HUDEP-2 (cell line): ENCODE results near the gene ENPEP.
"Not testable (repeated sequence)": the region's sequence is repeated elsewhere in the genome, so short reads cannot be mapped to it uniquely, and the experiment has no call there.

Source experiments
- DNase-seq, 76 experiments: peaks; one replicate each; lab custom pipeline; 2025; ENCODE audit not compliant: unreplicated experiment in 76 of 76; lab: John Stamatoyannopoulos, UW

ENPEP gene, protein sequence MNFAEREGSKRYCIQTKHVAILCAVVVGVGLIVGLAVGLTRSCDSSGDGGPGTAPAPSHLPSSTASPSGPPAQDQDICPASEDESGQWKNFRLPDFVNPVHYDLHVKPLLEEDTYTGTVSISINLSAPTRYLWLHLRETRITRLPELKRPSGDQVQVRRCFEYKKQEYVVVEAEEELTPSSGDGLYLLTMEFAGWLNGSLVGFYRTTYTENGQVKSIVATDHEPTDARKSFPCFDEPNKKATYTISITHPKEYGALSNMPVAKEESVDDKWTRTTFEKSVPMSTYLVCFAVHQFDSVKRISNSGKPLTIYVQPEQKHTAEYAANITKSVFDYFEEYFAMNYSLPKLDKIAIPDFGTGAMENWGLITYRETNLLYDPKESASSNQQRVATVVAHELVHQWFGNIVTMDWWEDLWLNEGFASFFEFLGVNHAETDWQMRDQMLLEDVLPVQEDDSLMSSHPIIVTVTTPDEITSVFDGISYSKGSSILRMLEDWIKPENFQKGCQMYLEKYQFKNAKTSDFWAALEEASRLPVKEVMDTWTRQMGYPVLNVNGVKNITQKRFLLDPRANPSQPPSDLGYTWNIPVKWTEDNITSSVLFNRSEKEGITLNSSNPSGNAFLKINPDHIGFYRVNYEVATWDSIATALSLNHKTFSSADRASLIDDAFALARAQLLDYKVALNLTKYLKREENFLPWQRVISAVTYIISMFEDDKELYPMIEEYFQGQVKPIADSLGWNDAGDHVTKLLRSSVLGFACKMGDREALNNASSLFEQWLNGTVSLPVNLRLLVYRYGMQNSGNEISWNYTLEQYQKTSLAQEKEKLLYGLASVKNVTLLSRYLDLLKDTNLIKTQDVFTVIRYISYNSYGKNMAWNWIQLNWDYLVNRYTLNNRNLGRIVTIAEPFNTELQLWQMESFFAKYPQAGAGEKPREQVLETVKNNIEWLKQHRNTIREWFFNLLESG

DNA sequence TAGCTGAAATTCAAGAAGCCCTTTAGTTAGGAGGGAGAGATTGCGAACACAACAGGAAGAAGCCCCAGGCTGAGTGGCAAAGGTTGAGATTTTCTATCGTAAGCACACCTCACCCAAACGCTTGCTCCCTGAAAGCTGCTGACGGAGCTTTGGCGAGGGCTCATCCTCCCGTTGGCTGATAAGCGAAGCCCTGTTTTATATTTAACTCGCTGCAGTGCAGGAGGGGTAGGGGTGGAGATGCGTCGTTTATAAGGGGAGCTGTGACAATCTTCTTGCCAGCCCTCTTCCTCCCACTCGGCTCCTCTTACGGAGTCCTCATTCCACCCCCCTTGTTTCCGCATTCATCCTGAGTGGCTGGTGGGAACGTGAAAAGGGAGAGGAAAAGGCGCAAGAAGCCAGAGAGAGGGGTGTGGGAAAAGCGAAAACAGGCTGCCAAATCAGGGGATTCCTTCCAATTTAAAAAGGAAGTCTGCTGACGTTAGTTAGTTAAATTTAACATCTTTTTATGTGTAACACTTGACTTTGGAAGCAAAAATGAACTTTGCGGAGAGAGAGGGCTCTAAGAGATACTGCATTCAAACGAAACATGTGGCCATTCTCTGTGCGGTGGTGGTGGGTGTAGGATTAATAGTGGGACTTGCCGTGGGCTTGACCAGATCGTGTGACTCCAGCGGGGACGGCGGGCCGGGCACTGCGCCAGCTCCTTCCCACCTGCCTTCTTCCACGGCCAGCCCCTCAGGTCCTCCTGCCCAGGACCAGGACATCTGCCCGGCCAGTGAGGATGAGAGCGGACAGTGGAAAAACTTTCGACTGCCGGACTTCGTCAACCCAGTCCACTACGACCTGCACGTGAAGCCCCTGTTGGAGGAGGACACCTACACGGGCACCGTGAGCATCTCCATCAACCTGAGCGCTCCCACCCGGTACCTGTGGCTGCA, at the start of gene ENPEP:
ENPEP (plus strand) TSS at position 275 of the 938 bp plus-strand sequence; CDS start at position 535, 260 bp downstream.
- no peak for DNase-seq

DNA sequence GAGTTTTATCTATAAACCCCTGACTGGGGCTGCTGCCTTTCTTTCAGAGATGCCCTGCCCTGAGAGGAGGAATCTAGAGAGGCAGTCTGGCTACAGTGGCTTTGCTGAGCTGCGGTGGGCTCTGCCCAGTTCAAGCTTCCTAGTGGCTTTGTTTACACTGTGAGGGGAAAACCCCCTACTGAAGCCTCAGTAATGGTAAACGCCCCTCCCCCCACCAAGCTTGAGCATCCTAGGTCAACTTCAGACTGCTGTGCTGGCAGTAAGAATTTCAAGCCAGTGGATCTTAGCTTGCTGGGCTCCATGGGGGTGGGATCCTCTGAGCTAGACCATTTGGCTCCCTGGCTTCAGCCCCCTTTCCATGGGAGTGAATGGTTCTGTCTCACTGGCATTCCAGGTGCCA, 44.1 kb upstream of the ENPEP start:
- not testable (repeated sequence) for DNase-seq

DNA sequence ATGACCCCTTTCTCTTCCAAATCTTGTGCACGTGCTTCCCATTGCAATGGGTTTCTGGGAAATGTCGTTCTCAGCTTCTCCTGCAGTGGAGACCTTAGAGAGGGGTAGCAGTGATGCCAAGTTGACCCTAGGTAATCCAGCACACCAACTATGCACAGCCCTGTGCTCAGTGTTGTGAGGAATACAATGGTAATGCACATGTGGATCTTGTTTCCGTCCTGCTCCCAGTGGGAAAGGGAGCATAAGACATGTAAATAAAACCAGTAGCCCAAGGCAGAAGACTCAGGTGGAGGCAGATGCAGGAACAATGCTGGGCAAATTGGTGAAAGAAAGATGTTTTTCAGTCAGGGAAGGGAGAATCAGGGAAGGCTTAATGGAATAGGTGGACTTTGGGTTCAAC, 38.7 kb upstream of the ENPEP start:
- not testable (repeated sequence) for DNase-seq

DNA sequence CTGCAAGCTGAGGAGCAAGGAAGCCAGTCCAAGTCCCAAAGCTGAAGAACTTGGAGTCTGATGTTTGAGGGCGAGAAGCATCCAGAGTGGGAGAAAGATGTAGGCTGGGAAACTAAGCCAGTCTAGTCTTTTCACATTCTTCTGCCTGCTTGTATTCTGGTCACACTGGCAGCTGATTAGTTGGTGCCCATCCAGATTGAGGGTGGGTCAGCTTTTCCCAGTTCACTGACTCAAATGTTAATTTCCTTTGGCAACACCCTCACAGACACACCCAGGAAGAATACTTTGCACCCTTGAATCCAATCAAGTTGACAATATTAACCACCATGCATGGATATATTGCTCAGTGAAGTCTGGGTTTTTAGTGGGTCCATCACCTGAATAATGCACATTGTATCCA, 36.7 kb upstream of the ENPEP start:
- not testable (repeated sequence) for DNase-seq

DNA sequence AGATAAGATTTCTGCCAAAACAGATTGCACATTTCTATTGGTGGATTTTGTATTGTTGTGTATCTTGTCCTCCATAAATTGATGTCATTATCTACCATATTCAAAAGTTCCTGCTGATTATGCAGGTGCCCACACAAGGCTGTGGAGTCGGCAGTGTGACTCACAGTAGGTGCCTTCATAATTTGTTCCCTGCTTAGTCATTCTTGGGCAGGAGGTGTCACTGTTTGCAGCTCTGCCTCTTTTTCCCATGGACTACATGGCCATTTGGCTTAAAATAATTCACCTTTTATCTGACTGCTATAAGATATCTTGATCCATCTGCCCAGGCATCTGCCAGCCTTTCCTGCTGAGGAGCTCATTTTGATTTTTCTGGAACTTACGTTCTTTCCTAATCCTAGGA, 33.6 kb upstream of the ENPEP start:
- no peak for DNase-seq

DNA sequence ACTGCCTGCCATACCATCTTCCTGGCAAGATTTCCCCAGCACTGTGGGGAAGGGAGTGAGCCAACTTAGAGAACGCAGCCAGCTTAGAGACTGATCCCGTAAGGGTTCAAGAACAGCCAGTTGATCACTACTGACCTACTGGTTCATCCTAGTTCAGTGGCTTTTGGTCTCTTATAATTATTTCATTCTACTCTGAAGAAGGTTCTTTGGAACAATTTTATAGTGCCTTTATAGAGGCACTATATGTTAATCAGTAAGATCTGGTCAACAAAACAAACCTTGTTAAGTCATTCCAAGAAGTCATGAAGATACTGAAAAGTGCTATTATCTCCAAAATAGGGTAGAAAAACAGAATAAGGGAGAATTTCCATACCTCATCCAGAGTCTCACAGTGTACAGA, 33.2 kb upstream of the ENPEP start:
- DNase-seq, result no peak

DNA sequence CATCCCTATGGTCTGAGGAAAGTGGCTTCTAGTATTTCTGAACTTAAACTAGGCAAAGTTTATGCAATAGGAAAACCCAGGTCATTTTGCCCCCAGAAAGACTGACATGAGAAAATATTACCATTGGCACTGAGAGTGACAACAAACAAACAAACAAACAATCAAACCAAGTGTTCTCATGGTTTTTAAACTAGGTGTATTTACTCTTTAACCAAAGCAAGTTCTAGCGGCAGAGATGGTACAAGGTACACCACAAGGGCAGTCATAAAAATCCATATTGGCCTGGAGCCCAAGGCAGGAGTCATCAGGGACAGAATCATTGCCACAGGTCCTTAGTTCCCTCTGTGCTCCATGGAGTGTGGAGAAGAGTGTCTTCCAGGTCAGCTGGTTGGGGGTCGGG, 26.0 kb upstream of the ENPEP start:
- no peak for DNase-seq

DNA sequence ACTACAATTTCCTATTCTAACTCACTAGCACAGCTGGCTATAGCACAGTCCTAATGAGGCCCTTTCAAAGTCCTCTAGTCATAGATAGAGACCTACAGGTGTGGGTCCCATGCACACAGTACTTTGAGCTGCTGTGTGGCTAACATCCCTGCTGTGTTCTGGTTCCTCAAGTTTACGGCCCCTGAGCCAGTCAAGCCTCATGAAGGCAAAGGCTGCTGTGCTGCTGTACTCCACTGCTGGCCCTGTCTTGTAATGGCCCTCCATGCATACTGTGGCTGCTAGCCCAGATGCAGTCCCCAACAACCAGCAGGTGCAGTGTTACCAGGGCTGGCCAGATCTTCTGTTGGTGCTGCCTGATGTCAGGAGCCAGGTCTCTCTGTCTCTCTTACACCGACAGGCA, 23.4 kb upstream of the ENPEP start:
- DNase-seq, result no peak

DNA sequence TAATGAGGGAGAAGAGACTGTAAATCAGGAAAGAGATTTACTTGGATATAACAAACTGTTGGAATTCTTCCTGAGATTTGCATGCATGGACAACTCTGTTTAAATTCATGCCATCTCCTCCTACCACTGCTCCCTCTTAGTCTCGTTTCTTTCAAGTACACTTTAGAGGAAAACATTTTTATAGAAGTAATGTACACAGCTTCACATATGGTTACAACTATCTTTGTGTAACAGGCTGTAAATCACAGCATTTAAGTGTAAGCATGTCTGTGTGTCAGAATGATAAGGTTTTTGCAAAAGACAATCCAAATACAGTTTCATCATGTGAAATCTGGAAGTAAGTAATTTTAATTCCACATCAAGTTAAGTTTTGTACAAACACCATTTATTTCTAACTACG, 21.5 kb upstream of the ENPEP start:
- DNase-seq, result no peak

DNA sequence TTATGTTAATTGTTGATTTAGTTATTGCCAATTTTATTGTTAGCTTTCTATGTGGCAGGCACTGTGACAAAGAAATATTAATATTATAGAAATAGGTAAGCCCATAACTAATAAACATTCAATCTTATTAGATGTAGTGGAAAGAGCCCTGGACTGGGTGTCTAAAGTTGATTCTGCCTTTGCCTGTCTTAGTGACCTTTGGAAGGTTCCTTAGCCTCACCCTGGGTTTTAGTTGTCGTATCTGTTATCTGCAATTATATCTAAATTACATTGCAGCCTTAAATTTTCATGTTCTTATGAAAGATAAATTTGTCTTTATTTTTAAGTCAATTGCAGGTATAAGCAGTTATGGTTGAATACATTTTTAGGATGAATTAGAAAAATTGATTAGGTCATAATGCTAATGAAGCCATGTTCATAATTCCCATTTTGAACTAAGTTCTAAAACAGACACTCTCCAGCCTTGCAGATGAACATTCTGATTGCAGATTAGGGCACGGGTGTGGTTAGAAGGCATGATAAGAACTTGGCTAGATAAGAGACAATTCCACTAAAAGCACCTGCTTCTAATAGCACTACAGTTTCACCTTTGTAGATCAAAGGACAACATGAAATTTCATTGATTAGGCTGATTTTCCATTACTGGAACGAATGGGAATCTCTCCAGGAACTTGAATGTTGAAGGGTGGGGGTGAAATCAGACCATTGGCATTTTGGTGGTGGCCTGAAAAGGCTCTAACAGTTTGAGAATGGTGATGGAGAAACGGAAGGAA, 17.3 kb upstream of the ENPEP start:
- DNase-seq, result no peak

DNA sequence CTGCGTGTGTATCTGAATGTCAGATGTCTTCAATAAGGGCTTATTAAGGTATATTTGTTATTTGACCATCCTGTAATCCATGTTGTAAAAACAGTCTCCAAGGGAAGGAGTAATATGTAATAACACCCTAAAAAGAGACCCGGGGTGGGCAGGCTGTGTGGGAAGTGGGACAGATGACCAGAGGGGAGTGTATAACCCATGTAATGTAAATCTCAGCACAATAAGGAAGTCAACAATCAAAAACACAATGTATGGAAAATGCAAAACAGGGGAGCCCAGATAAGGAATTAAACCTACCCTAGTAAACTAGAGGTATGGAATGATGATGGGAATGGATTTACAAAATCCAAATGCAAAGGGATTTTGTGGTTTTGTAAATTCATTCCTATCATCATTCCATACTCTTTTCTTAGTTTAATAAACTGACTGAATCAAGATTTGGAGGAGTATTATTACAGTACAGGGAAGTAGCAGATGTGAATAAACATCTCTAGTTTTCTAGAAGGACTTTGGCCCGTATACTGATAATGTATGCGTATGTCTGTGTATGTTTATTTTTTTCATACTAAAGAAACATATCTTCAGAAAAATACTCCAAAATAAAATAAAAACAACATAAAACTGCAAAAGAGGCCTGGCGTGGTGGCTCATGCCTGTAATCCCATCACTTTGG, 15.7 kb upstream of the ENPEP start:
- no peak for DNase-seq

DNA sequence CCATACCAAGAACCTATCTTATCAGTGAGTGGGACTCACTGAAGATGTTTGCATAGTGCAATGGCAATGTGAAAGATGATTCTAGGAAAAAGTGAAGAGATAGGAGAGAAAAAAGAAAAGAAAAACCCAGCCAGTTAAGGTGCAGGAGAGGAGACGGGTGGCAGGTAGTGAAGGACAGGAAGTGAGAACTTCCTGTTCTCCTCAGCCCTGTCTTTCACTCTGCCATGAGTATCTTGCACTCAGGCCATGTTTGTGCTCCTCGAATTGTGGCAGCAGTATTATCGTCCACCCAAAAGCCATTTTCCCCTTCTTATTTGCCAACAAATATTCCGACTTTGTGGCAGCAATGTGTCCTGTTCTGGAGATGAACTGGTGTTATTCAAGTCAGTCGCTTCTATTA, 8.6 kb upstream of the ENPEP start:
- no peak for DNase-seq

DNA sequence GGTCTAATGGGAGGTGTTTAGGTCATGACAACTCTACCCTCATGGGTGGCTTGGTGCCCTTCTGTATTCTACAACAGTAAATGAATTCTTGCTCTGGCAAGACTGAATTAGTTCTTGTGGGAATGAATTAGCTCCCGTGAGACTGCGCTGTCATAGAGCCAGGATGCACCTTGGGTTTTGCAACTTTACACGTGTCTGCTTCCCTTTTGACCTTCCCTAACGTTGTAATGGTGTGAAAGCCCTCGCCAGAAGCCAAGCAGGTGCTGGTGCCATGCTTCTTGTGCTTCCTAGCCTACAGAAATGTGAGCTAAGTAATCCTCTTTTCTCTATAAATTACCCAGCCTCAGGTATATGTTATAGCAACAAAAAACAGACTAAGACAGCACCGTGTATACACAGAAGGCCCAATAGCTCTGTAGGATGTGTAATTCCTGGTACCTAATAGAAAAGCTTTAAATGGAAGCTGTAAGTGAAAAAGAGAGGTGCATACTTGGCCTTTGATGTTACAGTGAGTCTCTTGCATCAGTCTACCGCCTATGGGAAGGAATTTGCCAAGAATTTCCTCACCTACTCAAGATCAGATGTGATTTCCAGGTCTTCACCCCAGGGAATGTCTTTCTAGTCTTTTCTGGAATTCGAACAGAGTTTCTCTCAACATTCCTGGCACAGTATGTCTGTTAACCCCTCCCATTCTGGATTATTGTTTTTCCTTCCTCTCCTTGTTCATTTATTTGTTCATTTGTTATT, 3.2 kb upstream of the ENPEP start:
- DNase-seq, result no peak

DNA sequence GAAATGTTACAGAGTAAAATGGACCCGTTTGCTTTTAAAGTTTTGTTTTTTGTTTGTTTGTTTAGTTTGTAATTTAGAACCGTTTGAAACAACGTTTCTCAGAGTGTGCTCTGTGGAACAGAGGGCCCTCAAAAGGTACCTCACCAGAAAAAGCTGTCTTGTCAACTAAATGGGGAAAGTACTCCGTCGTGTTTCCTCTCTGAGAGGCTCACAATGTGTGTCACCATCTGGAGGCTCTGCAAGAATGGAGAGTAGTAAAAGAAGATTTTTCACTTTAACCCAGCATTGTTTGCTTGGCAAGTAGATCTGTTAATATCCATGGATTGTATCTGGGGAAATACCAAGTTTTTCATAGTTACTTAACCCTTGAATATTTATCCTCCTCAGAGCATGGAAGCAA, 1.5 kb upstream of the ENPEP start:
- DNase-seq, result no peak

DNA sequence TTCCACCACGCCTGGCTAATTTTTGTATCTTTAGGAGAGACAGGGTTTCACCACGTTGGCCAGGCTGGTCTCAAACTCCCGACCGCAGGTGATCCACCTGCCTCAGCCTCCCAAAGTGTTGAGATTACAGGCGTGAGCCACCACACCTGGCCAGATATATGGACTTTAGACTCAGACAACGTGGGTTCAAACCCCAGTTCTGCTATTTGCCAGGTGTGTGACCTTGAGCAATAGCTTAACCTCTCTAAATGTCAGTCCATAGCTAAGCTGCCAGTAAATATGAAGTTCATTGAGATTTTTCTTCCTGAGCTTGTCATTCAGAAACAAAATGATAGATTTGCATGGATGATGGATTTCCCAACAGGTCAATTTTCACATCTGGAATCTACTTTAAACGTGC, 875 bp upstream of the ENPEP start:
- not testable (repeated sequence) for DNase-seq

DNA sequence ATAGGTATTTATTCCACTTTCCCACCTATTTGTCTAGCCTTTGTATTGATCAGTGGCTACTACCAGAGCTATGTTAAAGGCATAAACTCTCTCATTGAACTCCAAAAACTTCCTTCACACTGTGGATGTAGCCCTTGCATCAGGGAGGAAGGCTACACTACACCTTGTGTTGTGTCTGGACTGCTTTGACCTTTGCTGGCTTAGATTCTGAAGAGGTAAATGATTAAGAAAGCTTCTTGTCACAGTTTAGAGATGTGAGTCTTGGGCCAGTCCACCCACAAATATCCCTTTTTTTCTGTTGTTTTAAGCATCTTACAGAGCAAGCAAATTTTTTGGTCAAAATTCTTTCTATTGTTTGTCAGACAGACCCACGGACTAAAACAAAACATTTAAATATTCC, 1.9 kb downstream of the ENPEP start:
- no peak for DNase-seq

DNA sequence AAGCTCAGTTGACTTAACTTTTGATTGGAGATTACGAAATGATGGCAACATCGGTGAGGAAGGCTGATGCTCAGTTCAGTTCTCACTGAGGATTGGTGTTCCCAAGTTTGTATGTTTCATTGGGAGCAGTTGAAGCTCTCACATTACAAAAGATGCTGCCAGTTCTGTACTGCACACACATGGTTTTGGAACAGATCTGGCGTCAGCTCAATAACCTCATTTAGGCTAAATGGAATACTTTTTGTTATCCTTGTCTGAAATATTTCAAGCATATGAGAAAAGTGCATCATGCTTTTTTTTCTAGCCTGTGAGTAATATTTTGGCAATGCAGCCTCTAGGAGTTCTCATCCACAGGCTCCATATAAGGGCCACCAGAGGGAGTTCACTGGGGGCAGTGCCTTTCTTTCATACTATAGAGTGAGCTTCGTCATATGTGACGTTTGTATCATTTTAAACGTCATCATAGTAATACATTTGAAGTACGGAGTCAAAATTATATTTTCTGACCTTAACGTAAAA, 4.1 kb downstream of the ENPEP start:
- peak in 1 of 76 experiments; percentile 26 for DNase-seq

DNA sequence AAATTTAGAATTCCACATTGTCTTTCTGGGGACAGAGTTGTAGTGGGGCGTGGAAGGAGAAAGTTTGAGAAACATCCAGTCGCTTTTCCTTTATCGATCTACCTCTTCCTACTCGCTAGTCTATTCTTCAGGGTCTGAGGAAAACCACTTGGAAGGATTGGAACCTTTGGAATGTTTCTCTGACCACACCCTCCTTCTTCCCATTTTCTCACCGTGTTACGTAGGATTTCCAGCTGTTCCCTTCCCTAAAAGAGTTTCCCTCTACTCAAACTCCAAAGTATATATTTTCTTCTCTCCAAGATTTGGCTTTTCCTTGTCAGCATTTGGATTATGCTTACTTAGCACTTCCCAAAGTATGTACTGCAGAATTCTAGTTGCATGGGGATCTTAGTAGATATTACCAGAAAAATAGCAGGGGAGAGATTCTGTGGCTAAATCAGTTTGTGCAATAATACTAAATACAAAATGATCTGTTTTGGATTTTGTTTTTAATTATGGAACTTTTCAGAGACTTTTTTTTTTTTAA, 4.9 kb downstream of the ENPEP start:
- no peak for DNase-seq
